Mucosa of rectum (tissue), 2 donors: ENCODE data around the gene RNF111.

Experiments
- H3K27ac ChIP-seq, 2 donors: one replicate each; pipeline ENCODE4 v1.7.0; 2013; ENCODE audit warnings: inconsistent platforms in 2 of 2, low read depth in 2 of 2, low read length in 2 of 2
- H3K27me3 ChIP-seq, 2 donors: one replicate each; pipeline ENCODE4 v1.7.0; 2013; ENCODE audit warnings: low read length in 2 of 2; ENCODE audit not compliant: control insufficient read depth in 2 of 2, insufficient read depth in 2 of 2
- H3K36me3 ChIP-seq, 2 donors: one replicate each; pipeline ENCODE4 v1.7.0; 2013; ENCODE audit warnings: low read length in 2 of 2; ENCODE audit not compliant: control insufficient read depth in 2 of 2, insufficient read depth in 2 of 2
- H3K4me1 ChIP-seq, 2 donors: one replicate each; pipeline ENCODE4 v1.7.0; 2013; ENCODE audit warnings: low read length in 2 of 2, mild to moderate bottlenecking in 1 of 2; ENCODE audit not compliant: control insufficient read depth in 2 of 2, insufficient read depth in 2 of 2
- H3K4me3 ChIP-seq, 2 donors: one replicate each; pipeline ENCODE4 v1.7.0; 2013; ENCODE audit warnings: low read length in 2 of 2
- H3K9ac ChIP-seq, 2 donors: one replicate each; pipeline ENCODE4 v1.7.0; 2013; ENCODE audit warnings: low read length in 2 of 2, low read depth in 1 of 2, mild to moderate bottlenecking in 1 of 2
- H3K9me3 ChIP-seq, 2 donors: one replicate each; pipeline ENCODE4 v1.7.0; 2013; ENCODE audit warnings: low read length in 2 of 2; ENCODE audit not compliant: control insufficient read depth in 2 of 2
- donor health status: healthy.
- donor health status: Normal muscosa, but diverticular disease.

RNF111 gene

GRCh38 chr15:58967479-58967878 is 20.0 kb upstream of the RNF111 start:
- Histone ChIP-seq H3K36me3 (no peaks in the 10 kb centered on the region), H3K4me1 (peaks cover 0 to 4% of the 10 kb centered on the region in 2 donors), H3K4me3 (no peak overlapping the region), H3K9ac (no peak overlapping the region), H3K27me3 (no peaks in the 10 kb centered on the region), H3K9me3 (no peaks in the 10 kb centered on the region), H3K27ac (no peak overlapping the region)

GRCh38 chr15:58977887-58978286 is 9.6 kb upstream of the RNF111 start:
- Histone ChIP-seq H3K9ac (no peak overlapping the region), H3K27ac (no peak overlapping the region), H3K4me3 (no peak overlapping the region), H3K36me3 (no peaks in the 10 kb centered on the region), H3K9me3 (no peaks in the 10 kb centered on the region), H3K27me3 (no peaks in the 10 kb centered on the region), H3K4me1 (peaks cover 6% of the 10 kb centered on the region in 2 donors)

GRCh38 chr15:58980351-58980939 is 7.0 kb upstream of the RNF111 start:
- Histone ChIP-seq H3K4me1 (peaks cover 6% of the 10 kb centered on the region in 2 donors), H3K9ac (no peak overlapping the region), H3K9me3 (no peaks in the 10 kb centered on the region), H3K4me3 (no peak overlapping the region), H3K27me3 (no peaks in the 10 kb centered on the region), H3K27ac (no peak overlapping the region), H3K36me3 (no peaks in the 10 kb centered on the region)

GRCh38 chr15:58981808-58982475 is 5.5 kb upstream of the RNF111 start:
- H3K9ac ChIP-seq = no peak overlapping the region
- H3K27ac ChIP-seq = no peak overlapping the region

GRCh38 chr15:58983261-58983660 is 4.2 kb upstream of the RNF111 start:
- H3K9ac ChIP-seq = no peak overlapping the region
- H3K9me3 ChIP-seq = no peaks in the 10 kb centered on the region
- no peaks in the 10 kb centered on the region for H3K36me3 ChIP-seq
- H3K27ac ChIP-seq = no peak overlapping the region
- H3K4me1 ChIP-seq = peaks cover 6 to 8% of the 10 kb centered on the region in 2 donors
- H3K4me3 ChIP-seq = no peak overlapping the region
- no peaks in the 10 kb centered on the region for H3K27me3 ChIP-seq

More at GRCh38 chr15:58981808-58982475, 5.5 kb upstream of the RNF111 start:
- Histone ChIP-seq H3K4me1 (peaks cover 6 to 8% of the 10 kb centered on the region in 2 donors), H3K27me3 (no peaks in the 10 kb centered on the region), H3K9me3 (no peaks in the 10 kb centered on the region), H3K4me3 (no peak overlapping the region), H3K36me3 (no peaks in the 10 kb centered on the region)

- Histone ChIP-seq H3K9me3 (no peaks in the 10 kb centered on the region), H3K9ac (no peak overlapping the region), H3K4me1 (peaks cover 10 to 19% of the 10 kb centered on the region in 2 donors), H3K27me3 (no peaks in the 10 kb centered on the region), H3K27ac (no peak overlapping the region), H3K4me3 (no peak overlapping the region), H3K36me3 (no peaks in the 10 kb centered on the region)
Observed at GRCh38 chr15:58985443-58985842, 2.0 kb upstream of the RNF111 start.

- H3K9me3 ChIP-seq = no peaks in the 10 kb centered on the region
- H3K4me1 ChIP-seq = peaks cover 4 to 12% of the 10 kb centered on the region in 2 donors
- peak overlapping the region; percentile 90 to 91 for H3K27ac ChIP-seq
- H3K36me3 ChIP-seq = peaks cover 4 to 5% of the 10 kb centered on the region in 2 donors
- peak overlapping the region; percentile 61 to 94 for H3K9ac ChIP-seq
- peak overlapping the region; percentile 97 to 100 for H3K4me3 ChIP-seq
- no peaks in the 10 kb centered on the region for H3K27me3 ChIP-seq
Observed at GRCh38 chr15:58987036-58987435, 427 bp upstream of the RNF111 start.

- Histone ChIP-seq H3K4me1 (peaks cover 4 to 12% of the 10 kb centered on the region in 2 donors), H3K36me3 (peaks cover 4 to 5% of the 10 kb centered on the region in 2 donors), H3K9me3 (no peaks in the 10 kb centered on the region), H3K27ac (peak overlapping the region; percentile 90 to 91), H3K9ac (peak overlapping the region; percentile 94 to 97), H3K27me3 (no peaks in the 10 kb centered on the region), H3K4me3 (peak overlapping the region; percentile 97 to 100)
Observed at GRCh38 chr15:58988006-58988785, 733 bp downstream of the RNF111 start.

- H3K4me1 ChIP-seq = peaks cover 4 to 10% of the 10 kb centered on the region in 2 donors
- no peaks in the 10 kb centered on the region for H3K27me3 ChIP-seq
- H3K9me3 ChIP-seq = no peaks in the 10 kb centered on the region
- peaks cover 5 to 6% of the 10 kb centered on the region in 2 donors for H3K36me3 ChIP-seq
- H3K27ac ChIP-seq = no peak overlapping the region
- no peak overlapping the region for H3K4me3 ChIP-seq
- no peak overlapping the region for H3K9ac ChIP-seq
Observed at GRCh38 chr15:58992181-58992580, 4.7 kb downstream of the RNF111 start.

- Histone ChIP-seq H3K27me3 (no peaks in the 10 kb centered on the region), H3K9me3 (no peaks in the 10 kb centered on the region), H3K4me3 (no peak overlapping the region), H3K9ac (no peak overlapping the region), H3K27ac (no peak overlapping the region), H3K4me1 (no peaks in the 10 kb centered on the region), H3K36me3 (peaks cover 5 to 6% of the 10 kb centered on the region in 2 donors)
Observed at GRCh38 chr15:58994906-58995453, 7.5 kb downstream of the RNF111 start.
